H1 (cell line): Measurements from ENCODE around the gene NUAK1. TPM values are rescaled to one million over a fixed set of nuclear protein-coding genes. Genes with fewer than 3 reads are reported as not detected.

Experiments
- CTCF ChIA-PET: fragments of 300-600 bp; sonication (Branson Sonifier 250); formaldehyde crosslinking; loops from one replicate; lab custom pipeline; 2021; ENCODE audit not compliant: partially characterized antibody; lab: Charles Lee
- POLR2A ChIA-PET: fragments of 300-600 bp; sonication (Branson Sonifier 250); formaldehyde crosslinking; loops from one replicate; lab custom pipeline; 2021; ENCODE audit warnings: inconsistent platforms; ENCODE audit not compliant: partially characterized antibody; lab: Charles Lee
- DNase-seq, 2 experiments: peaks; one replicate each; pipeline versions ENCODE4 v3.0.0 to v3.0.0-alpha.2; 2010 to 2022; ENCODE audit warnings: low spot score in 2 of 2, low read depth in 1 of 2, mixed read lengths in 1 of 2
- FAIRE-seq: peaks from 2 replicates; lab custom pipeline; 2011; peaks lifted over from hg19 to GRCh38; lab: Jason Lieb, UNC
- H2AFZ ChIP-seq: 2 replicates; pipeline ENCODE4 v1.8.1; 2012; ENCODE audit warnings: low read length, inconsistent platforms
- H2AK5ac ChIP-seq: 2 replicates; pipeline ENCODE4 v1.6.1; 2013; ENCODE audit warnings: low read depth, low read length
- H2BK120ac ChIP-seq: replicated peaks from 2 replicates; pipeline ENCODE3; 2013; ENCODE audit warnings: low read depth, low read length, inconsistent platforms
- H2BK12ac ChIP-seq: 2 replicates; pipeline ENCODE4 v1.6.1; 2013; ENCODE audit warnings: low read depth, low read length
- H2BK15ac ChIP-seq: 2 replicates; pipeline ENCODE4 v1.6.1; 2013; ENCODE audit warnings: low read length
- H2BK20ac ChIP-seq: 2 replicates; pipeline ENCODE4 v1.6.1; 2013; ENCODE audit warnings: low read length
- H2BK5ac ChIP-seq: 2 replicates; pipeline ENCODE4 v1.6.1; 2013; ENCODE audit warnings: low read depth, low read length
- H3K14ac ChIP-seq: 2 replicates; pipeline ENCODE4 v1.6.1; 2013; ENCODE audit warnings: inconsistent platforms; ENCODE audit not compliant: insufficient read length
- H3K18ac ChIP-seq: 2 replicates; pipeline ENCODE4 v1.6.1; 2013; ENCODE audit warnings: low read length; ENCODE audit errors: extremely low read depth
- H3K23ac ChIP-seq: 2 replicates; pipeline ENCODE4 v1.6.1; 2013; ENCODE audit warnings: inconsistent platforms; ENCODE audit not compliant: insufficient read length
- H3K23me2 ChIP-seq: 2 replicates; pipeline ENCODE4 v1.6.1; 2013; ENCODE audit warnings: low read depth, low read length
- H3K27ac ChIP-seq: 2 replicates; pipeline ENCODE4 v1.6.1; 2011; ENCODE audit warnings: low read depth, low read length, inconsistent platforms
- H3K27me3 ChIP-seq, 4 experiments: replicated peaks in 1 of 4; 1 replicate in 1 of 4; 2 replicates in 3 of 4; pipeline versions ENCODE4 v1.6.1 to v1.8.1; 2011 to 2013; ENCODE audit warnings: low read length in 3 of 4, mild to moderate bottlenecking in 3 of 4, inconsistent platforms in 2 of 4, mixed read lengths in 2 of 4, moderate library complexity in 1 of 4; ENCODE audit not compliant: control insufficient read depth in 3 of 4, insufficient read depth in 3 of 4; ENCODE audit errors: extremely low read depth in 1 of 4
- H3K36me3 ChIP-seq, 4 experiments: 2 replicates each; pipeline versions ENCODE4 v1.6.1 to v1.8.1; 2011 to 2013; ENCODE audit warnings: mild to moderate bottlenecking in 4 of 4, low read length in 3 of 4, moderate library complexity in 2 of 4, control low read depth in 1 of 4, inconsistent platforms in 1 of 4; ENCODE audit not compliant: insufficient read depth in 4 of 4, control insufficient read depth in 2 of 4
- H3K4ac ChIP-seq: replicated peaks from 2 replicates; pipeline ENCODE3; 2013; ENCODE audit warnings: low read length, low read depth, mixed read lengths, inconsistent platforms; ENCODE audit not compliant: insufficient read length
- H3K4me1 ChIP-seq, 4 experiments: replicated peaks in 1 of 4; 1 replicate in 1 of 4; 2 replicates in 3 of 4; pipeline versions ENCODE4 v1.6.1 to v1.8.1; 2011 to 2013; ENCODE audit warnings: low read length in 3 of 4, inconsistent platforms in 2 of 4, mixed read lengths in 1 of 4; ENCODE audit not compliant: insufficient read depth in 4 of 4, control insufficient read depth in 3 of 4
- H3K4me2 ChIP-seq, 2 experiments: 2 replicates each; pipeline versions ENCODE4 v1.6.1 to v1.8.1; 2011 to 2013; ENCODE audit warnings: low read depth in 2 of 2, low read length in 2 of 2, control low read depth in 1 of 2, inconsistent platforms in 1 of 2, mild to moderate bottlenecking in 1 of 2; ENCODE audit not compliant: insufficient read depth in 1 of 2
- H3K4me3 ChIP-seq, 4 experiments: fragments of 200-600, 300-600 bp in 1 of 4; sonication (generic), shearing (Covaris generic), sonication (Bioruptor Twin) in 1 of 4; 2 replicates each; pipeline versions ENCODE4 v1.5.1 to v1.8.1; 2011 to 2016; ENCODE audit warnings: low read length in 4 of 4, low read depth in 3 of 4, control low read depth in 2 of 4, inconsistent platforms in 2 of 4, mild to moderate bottlenecking in 2 of 4, mixed read lengths in 1 of 4, moderate library complexity in 1 of 4; ENCODE audit not compliant: insufficient read depth in 2 of 4; ENCODE audit errors: extremely low read depth in 1 of 4
- H3K56ac ChIP-seq: replicated peaks from 2 replicates; pipeline ENCODE3; 2013; ENCODE audit warnings: low read depth, mild to moderate bottlenecking, mixed read lengths, low read length, inconsistent platforms; ENCODE audit not compliant: insufficient read length
- H3K79me1 ChIP-seq: 2 replicates; pipeline ENCODE4 v1.6.1; 2013; ENCODE audit warnings: low read depth, low read length, control low read depth
- H3K79me2 ChIP-seq, 2 experiments: 2 replicates each; pipeline versions ENCODE4 v1.6.1 to v1.8.1; 2012 to 2013; ENCODE audit warnings: low read length in 2 of 2, mild to moderate bottlenecking in 2 of 2, inconsistent platforms in 1 of 2; ENCODE audit not compliant: insufficient read depth in 2 of 2, control insufficient read depth in 1 of 2
- H3K9ac ChIP-seq, 4 experiments: replicated peaks in 1 of 4; 1 replicate in 1 of 4; 2 replicates in 3 of 4; pipeline versions ENCODE4 v1.6.1 to v1.8.1; 2011 to 2013; ENCODE audit warnings: low read depth in 3 of 4, low read length in 3 of 4, control low read depth in 2 of 4, mild to moderate bottlenecking in 2 of 4, moderate library complexity in 2 of 4, inconsistent platforms in 1 of 4; ENCODE audit errors: extremely low read depth in 1 of 4
- H3K9me3 ChIP-seq, 2 experiments: 2 replicates each; pipeline versions ENCODE4 v1.6.1 to v1.8.1; 2012 to 2013; ENCODE audit warnings: mild to moderate bottlenecking in 2 of 2, moderate library complexity in 2 of 2, control low read depth in 1 of 2, inconsistent platforms in 1 of 2, low read depth in 1 of 2, low read length in 1 of 2, mixed read lengths in 1 of 2; ENCODE audit not compliant: insufficient read depth in 2 of 2
- H4K20me1 ChIP-seq, 2 experiments: replicated peaks in 1 of 2; 2 replicates each; pipeline versions ENCODE3 to v1.8.1; 2011 to 2013; ENCODE audit warnings: inconsistent platforms in 2 of 2, low read length in 2 of 2, mild to moderate bottlenecking in 1 of 2; ENCODE audit not compliant: insufficient read depth in 2 of 2, control insufficient read depth in 1 of 2
- H4K5ac ChIP-seq: 2 replicates; pipeline ENCODE4 v1.6.1; 2013; ENCODE audit warnings: low read length, low read depth, mixed read lengths, inconsistent platforms; ENCODE audit not compliant: insufficient read length
- H4K8ac ChIP-seq: 2 replicates; pipeline ENCODE4 v1.8.0; 2013; ENCODE audit warnings: mild to moderate bottlenecking, moderate library complexity, low read length, inconsistent platforms; ENCODE audit not compliant: insufficient read depth; ENCODE audit errors: extremely low read depth
- H4K91ac ChIP-seq: replicated peaks from 2 replicates; pipeline ENCODE3; 2013; ENCODE audit warnings: low read length, mixed read lengths, inconsistent platforms; ENCODE audit not compliant: insufficient read length
- BCL11A ChIP-seq, 2 experiments: IDR thresholded peaks; one replicate each; pipeline ENCODE4 v1.6.1; 2011; ENCODE audit warnings: low read depth in 2 of 2, low read length in 2 of 2, mild to moderate bottlenecking in 2 of 2
- BRCA1 ChIP-seq: IDR thresholded peaks from 2 replicates; pipeline ENCODE4 v1.6.1; 2012; ENCODE audit warnings: low read depth, low read length, improper control_type of control experiment
- E2F6 ChIP-seq: IDR thresholded peaks from 2 replicates; pipeline ENCODE4 v1.6.1; 2012; ENCODE audit warnings: inconsistent platforms
- EP300 ChIP-seq, 2 experiments: IDR thresholded peaks; 1 replicate in 1 of 2; 2 replicates in 1 of 2; pipeline ENCODE4 v1.6.1; 2011 to 2012; ENCODE audit warnings: low read depth in 2 of 2, low read length in 2 of 2, mild to moderate bottlenecking in 2 of 2, borderline replicate concordance in 1 of 2, inconsistent platforms in 1 of 2, moderate library complexity in 1 of 2
- FOSL1 ChIP-seq: IDR thresholded peaks from 2 replicates; pipeline ENCODE4 v1.6.1; 2011; ENCODE audit warnings: mild to moderate bottlenecking, low read depth, low read length, moderate library complexity; ENCODE audit not compliant: insufficient read depth
- JUND ChIP-seq: IDR thresholded peaks from 2 replicates; pipeline ENCODE4 v1.6.1; 2011; ENCODE audit warnings: mild to moderate bottlenecking, improper control_type of control experiment, low read length
- RBBP5 ChIP-seq: IDR thresholded peaks from 2 replicates; pipeline ENCODE4 v1.7.1; 2012; ENCODE audit warnings: low read depth, mild to moderate bottlenecking, inconsistent platforms, low read length, moderate library complexity, borderline replicate concordance
- SAP30 ChIP-seq: fragments of 300-600 bp; sonication (generic); IDR thresholded peaks from 2 replicates; pipeline ENCODE4 v1.7.1; 2012; ENCODE audit warnings: low read length, moderate library complexity, mild to moderate bottlenecking, inconsistent platforms; ENCODE audit not compliant: insufficient read depth, insufficient replicate concordance
- SIN3A ChIP-seq, 2 experiments: IDR thresholded peaks in 1 of 2; conservative IDR thresholded peaks in 1 of 2; 2 replicates each; pipeline ENCODE4 v1.6.1; 2011 to 2012; ENCODE audit warnings: low read length in 2 of 2, improper control_type of control experiment in 1 of 2, low read depth in 1 of 2, mild to moderate bottlenecking in 1 of 2
- SIRT6 ChIP-seq: IDR thresholded peaks from one replicate; pipeline ENCODE4 v1.7.1; 2012; ENCODE audit warnings: low read length, inconsistent platforms
- SP1 ChIP-seq: IDR thresholded peaks from 2 replicates; pipeline ENCODE4 v1.6.1; 2011; ENCODE audit warnings: low read depth, low read length
- TAF1 ChIP-seq: IDR thresholded peaks from 2 replicates; pipeline ENCODE4 v1.6.1; 2011; ENCODE audit warnings: mild to moderate bottlenecking, low read depth, low read length
- TAF7 ChIP-seq: optimal IDR thresholded peaks from 2 replicates; pipeline ENCODE3; 2011; ENCODE audit warnings: low read depth, mild to moderate bottlenecking, inconsistent platforms, low read length, moderate library complexity, borderline replicate concordance
- WGBS, 2 experiments: shearing (Covaris generic) in 1 of 2; methylation state at CpG; one replicate each; pipeline versions ENCODE4 v1.1.6 to v1.1.7; 2013 to 2015; ENCODE audit warnings: low lambda C conversion rate in 2 of 2, mixed read lengths in 2 of 2, inconsistent platforms in 1 of 2, low coverage in 1 of 2, missing lambda C conversion rate in 1 of 2; ENCODE audit not compliant: insufficient replicate concordance in 2 of 2, insufficient coverage in 1 of 2, insufficient read length in 1 of 2; ENCODE audit errors: extremely low coverage in 1 of 2, missing lambda C conversion rate in 1 of 2; 5-methylcytosine and 5-hydroxymethylcytosine counted together
- polyA plus RNA-seq, 7 experiments: library from polyadenylated mRNA; depleted of rRNA in 3 of 7; stranded (reverse) in 5 of 7; unstranded in 2 of 7; fragments of >200 nt in 5 of 7; fragments of 200-250 nt in 2 of 7; gene quantifications; 1 replicate in 5 of 7; 2 replicates in 1 of 7; 4 replicates in 1 of 7; pipeline versions ENCODE4 v1.2.1 to v1.2.3, GENCODE V29; 2011 to 2013; ENCODE audit warnings: missing spikeins in 2 of 7, mixed read lengths in 2 of 7
- total RNA-seq: library from RNA; stranded (reverse); fragmentation: NEBNext Ultra II Directional; extraction: Animal tissue kit (Norgen Biotek cat#: 25700); gene quantifications from 2 replicates; pipeline ENCODE4 v1.2.1, GENCODE V29; 2021

Gene NUAK1
- total and polyA plus RNA-seq, 2 of the 8 experiments (the other 6 are each of a cell fraction or from before 2014, with no cell fraction given): 6.7 to 18.2 TPM

- no peak overlapping the region for H2BK12ac ChIP-seq
- H3K14ac ChIP-seq: no peak overlapping the region
- no peak overlapping the region for H2BK5ac ChIP-seq
- H3K18ac ChIP-seq: no peak overlapping the region
- H3K27ac ChIP-seq: no peak overlapping the region
- no peak overlapping the region for H3K4me2 ChIP-seq
- no peak overlapping the region for H2BK20ac ChIP-seq
- no peaks in the 10 kb centered on the region for H3K79me1 ChIP-seq
- H3K27me3 ChIP-seq: no peaks in the 10 kb centered on the region
- H3K4ac ChIP-seq: no peak overlapping the region
- H4K91ac ChIP-seq: no peak overlapping the region
- no peak overlapping the region for H2AK5ac ChIP-seq
- no peak overlapping the region for H2BK120ac ChIP-seq
- H2AFZ ChIP-seq: no peak overlapping the region
- 90% methylated on average over 5 of the region's 5 CpGs; no CpG with 5 or more reads in 1 of the 2 experiments for WGBS, 2 experiments
- CTCF ChIA-PET: interaction anchor here (0.9 to 1.0 kb wide), 2 partner anchors 17 to 174 kb away, joined by 3 read pairs; no protein-coding TSS in a partner anchor
- no peak overlapping the region for H3K9ac ChIP-seq
- POLR2A ChIA-PET: interaction anchor here (0.9 kb wide), 1 partner anchor 9 kb away, joined by 4 read pairs; no protein-coding TSS in a partner anchor
- H3K23ac ChIP-seq: no peak overlapping the region
- no peak overlapping the region for H3K56ac ChIP-seq
- no peak overlapping the region for H2BK15ac ChIP-seq
- H3K36me3 ChIP-seq: no peaks in the 10 kb centered on the region
- no peaks in the 10 kb centered on the region for H4K20me1 ChIP-seq
- no peak overlapping the region for H4K8ac ChIP-seq
- DNase-seq (no peak), FAIRE-seq (no peak)
- H3K79me2 ChIP-seq: no peaks in the 10 kb centered on the region
- no peaks in the 10 kb centered on the region for H3K9me3 ChIP-seq
- no peak overlapping the region for H3K4me3 ChIP-seq
- H3K23me2 ChIP-seq: no peaks in the 10 kb centered on the region
- no peaks in the 10 kb centered on the region for H3K4me1 ChIP-seq
- H4K5ac ChIP-seq: no peak overlapping the region
- TF ChIP-seq BRCA1 (no peak), SIRT6 (no peak), SP1 (no peak), RBBP5 (no peak), SAP30 (no peak), E2F6 (no peak), TAF7 (no peak), SIN3A (conservative IDR thresholded peaks at IDR 0.05 in 1 of 2, IDR thresholded peaks at IDR 0.05 in 1 of 2; ENCODE audit: low read depth in 1 of 2, low read length in 2 of 2) (no peak), EP300 (IDR thresholded peaks at IDR 0.05; ENCODE audit: borderline replicate concordance in 1 of 2, low read depth in 2 of 2, low read length in 2 of 2) (no peak), BCL11A (IDR thresholded peaks at IDR 0.05; ENCODE audit: low read depth in 2 of 2, low read length in 2 of 2) (no peak), JUND (no peak), TAF1 (no peak), FOSL1 (no peak)
Measured at GRCh38 chr12:106049546-106049945, 89.2 kb downstream of the NUAK1 start.
